ENCODE measurements around the gene TTC19. TPM values are rescaled to one million over a fixed set of nuclear protein-coding genes. Genes with fewer than 3 reads are reported as not detected.
"Not testable (repeated sequence)": the region's sequence is repeated elsewhere in the genome, so short reads cannot be mapped to it uniquely, and the experiment has no call there.

Gene TTC19
- total and polyA plus RNA-seq, 5 experiments from 2014 or later: 31.6 to 39.6 (median 37.0) TPM

- POLR2A ChIA-PET, H3K9me3 Mint-ChIP-seq, DNase-seq, H3K27ac Mint-ChIP-seq, H3K4me3 Mint-ChIP-seq, ATAC-seq, H3K27me3 Mint-ChIP-seq: not testable (repeated sequence)
- Mint-ChIP-seq H3K4me1 (peaks cover 8 to 17% (median 13%) of the 10 kb centered on the region in 4 donors), H3K36me3 (peaks cover 4 to 74% (median 21%) of the 10 kb centered on the region in 3 donors)
These were observed 20.6 kb upstream of the TTC19 start for GRCh38 chr17:15979013-15979412.

DNA sequence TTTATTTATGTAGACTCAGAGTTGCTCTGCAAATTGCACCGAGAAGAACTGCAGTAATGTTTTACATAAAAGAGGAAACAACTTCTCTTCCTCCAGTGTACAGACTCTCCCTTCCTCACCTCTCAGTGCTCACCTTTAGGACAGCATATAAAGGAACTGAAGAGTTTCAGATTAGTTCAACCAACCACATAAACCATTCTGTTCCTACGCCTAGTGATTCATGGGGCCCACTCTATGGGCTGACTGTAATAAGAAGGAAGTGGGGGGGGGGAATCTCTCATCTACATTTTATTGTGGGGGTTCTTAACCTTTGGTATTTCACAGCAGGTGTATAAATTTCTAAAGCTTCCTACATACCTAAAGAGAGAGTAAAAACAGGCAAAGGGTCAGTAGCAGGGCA, 18.4 kb upstream of the TTC19 start:
- H3K27ac Mint-ChIP-seq: peak overlapping the region; percentile 28 to 87 (median 62)
- H3K27me3 Mint-ChIP-seq: no peaks in the 10 kb centered on the region
- POLR2A ChIA-PET: no interaction called here
- H3K4me1 Mint-ChIP-seq: peaks cover 8 to 17% (median 13%) of the 10 kb centered on the region in 4 donors
- ATAC-seq: peak in 1 of 2 donors; percentile 52
- DNase-seq: no peak
- no peaks in the 10 kb centered on the region for H3K9me3 Mint-ChIP-seq
- no peak overlapping the region for H3K4me3 Mint-ChIP-seq
- peaks cover 4 to 79% (median 28%) of the 10 kb centered on the region in 3 donors for H3K36me3 Mint-ChIP-seq

DNA sequence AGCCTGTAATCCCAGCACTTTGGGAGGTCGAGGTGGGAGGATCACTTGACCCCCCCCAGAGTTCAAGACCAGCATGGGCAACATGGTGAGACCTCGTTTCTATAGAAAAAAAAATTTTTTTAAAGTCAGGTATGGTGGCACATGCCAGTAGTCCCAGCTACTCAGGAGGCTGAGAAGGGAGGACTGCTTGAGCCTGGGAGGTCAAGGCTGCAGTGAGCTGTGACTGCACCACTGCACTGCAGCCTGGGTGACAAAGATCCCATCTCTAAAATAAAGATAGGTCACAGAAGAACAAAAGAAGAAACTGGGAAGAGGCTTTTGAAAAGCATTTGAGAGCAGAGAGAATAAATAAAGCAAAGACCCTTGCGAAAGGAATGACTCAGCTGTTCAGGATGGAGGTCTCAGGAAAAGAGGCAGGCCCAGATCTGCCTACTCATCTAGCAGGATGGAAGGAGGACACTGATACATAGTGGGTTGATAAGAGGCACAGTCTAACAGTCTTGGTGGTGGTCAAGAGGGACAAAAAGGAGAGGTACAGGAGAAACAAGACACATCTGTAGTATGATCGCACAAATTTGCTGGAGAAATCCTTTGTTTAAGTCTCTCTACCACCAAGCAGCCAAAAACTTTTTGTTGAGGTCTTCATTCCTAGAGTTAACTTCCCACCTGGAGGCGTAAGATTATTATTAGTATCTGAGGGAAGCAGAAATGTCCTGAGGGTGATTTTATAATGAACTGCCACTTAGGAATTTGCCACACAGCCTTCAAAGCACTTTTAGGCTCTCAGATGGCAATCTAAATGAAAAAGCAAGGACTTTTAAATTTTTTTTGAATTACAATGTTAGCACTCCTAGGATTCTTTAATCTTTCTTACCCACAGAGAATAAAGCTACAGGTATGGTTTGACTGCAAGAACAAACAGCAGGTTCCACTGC, 17.7 kb upstream of the TTC19 start:
- Mint-ChIP-seq H3K27ac (peak overlapping the region; percentile 46 to 94 (median 75)), H3K9me3 (no peaks in the 10 kb centered on the region), H3K36me3 (peaks cover 2 to 81% (median 29%) of the 10 kb centered on the region in 3 donors), H3K4me3 (no peak overlapping the region), H3K27me3 (no peaks in the 10 kb centered on the region), H3K4me1 (peaks cover 7 to 17% (median 13%) of the 10 kb centered on the region in 4 donors)
- no peak for ATAC-seq
- no peak for DNase-seq
- POLR2A ChIA-PET: no interaction called here

GRCh38 chr17:15996322-15996721, 3.3 kb upstream of the TTC19 start:
- no peak for ATAC-seq
- Mint-ChIP-seq H3K4me3 (no peak overlapping the region), H3K27ac (peak overlapping the region in 1 of 10 donors; percentile 11), H3K27me3 (no peaks in the 10 kb centered on the region), H3K4me1 (peaks cover 11 to 30% (median 23%) of the 10 kb centered on the region in 4 donors), H3K36me3 (peaks cover 0 to 52% (median 3%) of the 10 kb centered on the region in 3 donors), H3K9me3 (no peaks in the 10 kb centered on the region)
- DNase-seq: no peak
- POLR2A ChIA-PET: interaction anchor here (0.7 to 0.8 kb wide), 2 partner anchors 22 to 28 kb away, joined by 3 to 4 read pairs; no protein-coding TSS in a partner anchor

DNA sequence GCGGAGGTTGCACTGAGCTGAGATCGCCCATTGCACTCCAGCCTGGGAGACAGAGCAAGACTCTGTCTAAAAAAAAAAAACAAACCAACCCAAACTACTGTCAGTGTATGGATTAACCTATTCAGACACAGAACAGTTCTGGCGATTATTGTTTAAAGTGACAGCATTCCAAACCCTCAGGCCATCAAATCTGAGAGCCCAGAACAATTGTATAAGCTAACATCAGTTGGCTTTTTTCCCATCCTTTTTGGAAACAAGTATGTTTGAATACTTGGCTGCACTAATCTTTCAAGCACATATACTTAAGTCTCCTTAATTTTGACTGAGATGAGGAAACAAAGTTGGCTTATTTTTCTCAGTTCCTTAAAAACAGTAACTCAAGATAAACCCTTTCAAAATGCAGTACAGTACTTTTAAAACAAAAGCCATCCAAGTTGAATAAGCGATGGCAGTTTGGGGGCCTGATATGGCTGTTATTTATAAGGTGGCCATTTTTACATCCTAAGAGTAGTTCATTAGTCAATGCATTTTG, 1.5 kb upstream of the TTC19 start:
- Mint-ChIP-seq H3K4me1 (peaks cover 19 to 44% (median 34%) of the 10 kb centered on the region in 4 donors), H3K9me3 (no peaks in the 10 kb centered on the region), H3K36me3 (peaks cover 0 to 54% (median 11%) of the 10 kb centered on the region in 3 donors), H3K4me3 (peak overlapping the region in 9 of 10 donors; percentile 78 to 98 (median 94)), H3K27ac (peak overlapping the region in 9 of 10 donors; percentile 92 to 99 (median 97)), H3K27me3 (no peaks in the 10 kb centered on the region)
- ATAC-seq (no peak), DNase-seq (no peak)
- POLR2A ChIA-PET: interaction anchor here (0.6 to 2.0 kb wide), 5 partner anchors 32 to 294 kb away, joined by 4 to 14 read pairs (median 5); partner anchors contain the start of gene ADORA2B

GRCh38 chr17:15999974-16000827, 577 bp downstream of the TTC19 start:
- peak; percentile 26 to 39 for ATAC-seq

DNA sequence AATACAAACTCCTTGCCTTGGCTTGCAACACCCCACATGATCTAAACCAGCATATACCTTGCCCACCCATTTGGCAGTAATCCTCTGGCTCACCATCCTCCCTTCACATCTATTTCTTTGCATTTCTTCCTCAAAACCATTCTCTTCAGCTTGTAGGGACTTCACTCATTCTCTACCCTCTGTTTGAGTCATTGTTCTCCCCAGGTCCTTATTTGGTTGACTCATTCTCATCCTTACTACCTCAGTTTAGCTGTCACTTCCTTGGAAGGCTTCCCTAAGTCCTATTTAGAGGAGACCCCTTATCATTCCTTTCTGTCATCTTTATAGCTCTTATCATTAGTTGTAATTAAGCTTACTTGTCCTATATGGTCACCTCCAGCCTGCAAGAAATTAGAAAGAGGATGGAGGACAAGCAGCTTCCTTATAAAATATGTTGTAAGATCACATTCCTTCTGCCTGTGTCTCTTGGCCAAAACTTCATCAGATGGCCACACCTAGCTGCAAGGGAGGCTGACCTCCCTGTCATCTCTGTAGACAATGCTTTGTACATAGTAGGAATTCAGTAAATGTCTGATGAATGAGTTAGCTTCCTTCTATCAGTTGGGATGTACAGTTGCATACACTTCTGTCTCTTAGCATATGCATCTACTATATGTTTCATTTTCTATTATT, 1.7 kb downstream of the TTC19 start:
- no peaks in the 10 kb centered on the region for H3K9me3 Mint-ChIP-seq
- H3K27ac Mint-ChIP-seq: peak overlapping the region; percentile 67 to 98 (median 95)
- DNase-seq: no peak
- H3K27me3 Mint-ChIP-seq: no peaks in the 10 kb centered on the region
- POLR2A ChIA-PET: interaction anchor here (0.7 kb wide), 1 partner anchor 49 kb away, joined by 3 read pairs; no protein-coding TSS in a partner anchor
- peak overlapping the region; percentile 78 to 98 (median 91) for H3K4me3 Mint-ChIP-seq
- H3K36me3 Mint-ChIP-seq: peaks cover 5 to 62% (median 25%) of the 10 kb centered on the region in 3 donors
- peaks cover 24 to 47% (median 36%) of the 10 kb centered on the region in 4 donors for H3K4me1 Mint-ChIP-seq
- ATAC-seq: no peak

More at GRCh38 chr17:15999974-16000827, 577 bp downstream of the TTC19 start:
- H3K4me3 Mint-ChIP-seq: peak overlapping the region; percentile 78 to 98 (median 91)
- POLR2A ChIA-PET: interaction anchor here (0.9 to 2.0 kb wide), 6 partner anchors 10 to 438 kb away, joined by 3 to 14 read pairs (median 3); partner anchors contain the start of gene ADORA2B
- H3K9me3 Mint-ChIP-seq: no peaks in the 10 kb centered on the region
- H3K4me1 Mint-ChIP-seq: peaks cover 24 to 47% (median 35%) of the 10 kb centered on the region in 4 donors
- peaks cover 5 to 61% (median 23%) of the 10 kb centered on the region in 3 donors for H3K36me3 Mint-ChIP-seq
- H3K27me3 Mint-ChIP-seq: no peaks in the 10 kb centered on the region
- peak overlapping the region; percentile 83 to 98 (median 96) for H3K27ac Mint-ChIP-seq
- DNase-seq: peak in 2 of 10 donors; percentile 1 to 44

DNA sequence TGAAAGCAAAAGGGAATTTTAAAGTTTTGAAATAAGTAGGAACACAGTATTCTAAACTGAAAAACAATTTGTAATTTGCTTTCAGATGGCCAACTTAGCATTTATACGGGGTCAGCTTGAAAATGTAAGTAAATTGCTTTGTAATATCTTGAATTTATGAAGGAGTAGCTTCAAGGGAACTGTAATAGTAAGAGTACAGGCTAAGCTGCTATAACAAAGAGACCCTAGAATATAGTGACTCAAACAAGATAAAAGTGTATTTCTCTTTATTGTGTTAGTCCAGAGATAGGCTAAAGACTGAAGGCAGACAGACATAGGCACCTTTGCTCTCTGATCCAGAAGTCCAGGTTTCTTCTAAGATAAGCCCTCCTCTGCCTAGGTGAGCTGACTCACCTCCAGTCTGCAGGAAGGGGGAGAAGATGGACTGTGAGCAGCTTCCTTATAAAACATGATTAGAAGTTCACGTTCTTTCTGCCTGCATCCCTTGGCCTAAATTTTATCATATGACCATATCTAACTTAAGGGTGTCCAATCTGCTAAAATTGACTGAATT, 3.2 kb downstream of the TTC19 start:
- ATAC-seq: no peak
- POLR2A ChIA-PET: interaction anchor here (0.6 kb wide), 1 partner anchor 199 kb away, joined by 3 read pairs; no protein-coding TSS in a partner anchor

GRCh38 chr17:16003841-16004240, 4.2 kb downstream of the TTC19 start:
- no peak overlapping the region for H3K27ac Mint-ChIP-seq
- H3K27me3 Mint-ChIP-seq: no peaks in the 10 kb centered on the region
- peaks cover 32 to 44% (median 38%) of the 10 kb centered on the region in 4 donors for H3K4me1 Mint-ChIP-seq
- H3K4me3 Mint-ChIP-seq: no peak overlapping the region
- no peaks in the 10 kb centered on the region for H3K9me3 Mint-ChIP-seq
- H3K36me3 Mint-ChIP-seq: peaks cover 14 to 75% (median 37%) of the 10 kb centered on the region in 3 donors
- POLR2A ChIA-PET: no interaction called here
- DNase-seq: no peak
- ATAC-seq: no peak

More for the DNA sequence above, 3.2 kb downstream of the TTC19 start:
- no peak overlapping the region for H3K27ac Mint-ChIP-seq
- peaks cover 24 to 44% (median 34%) of the 10 kb centered on the region in 4 donors for H3K4me1 Mint-ChIP-seq
- no peak for DNase-seq
- no peak overlapping the region for H3K4me3 Mint-ChIP-seq
- H3K36me3 Mint-ChIP-seq: peaks cover 5 to 64% (median 27%) of the 10 kb centered on the region in 3 donors
- H3K27me3 Mint-ChIP-seq: no peaks in the 10 kb centered on the region
- H3K9me3 Mint-ChIP-seq: no peaks in the 10 kb centered on the region

DNA sequence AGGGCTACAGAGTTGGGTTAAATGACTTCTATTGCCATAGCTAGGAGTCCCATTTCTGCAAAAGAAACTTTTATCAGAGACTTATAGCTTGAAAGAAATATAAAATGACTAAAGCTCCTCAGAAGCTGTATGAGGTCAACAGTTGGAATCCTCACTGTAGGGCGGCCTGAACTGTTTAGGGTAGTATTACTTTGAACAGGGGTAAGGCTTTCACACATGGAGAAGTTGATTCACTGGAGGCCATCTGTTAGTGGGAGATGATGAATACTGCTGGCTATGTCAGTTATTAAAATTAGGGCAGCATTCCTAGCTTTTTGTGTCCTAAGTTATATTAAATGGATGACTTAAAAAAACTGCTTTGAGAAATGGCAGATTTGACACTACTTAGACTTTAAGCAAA, 6.0 kb downstream of the TTC19 start:
- no peak overlapping the region for H3K27ac Mint-ChIP-seq
- peaks cover 28 to 39% (median 29%) of the 10 kb centered on the region in 4 donors for H3K4me1 Mint-ChIP-seq
- H3K4me3 Mint-ChIP-seq: no peak overlapping the region
- DNase-seq: no peak
- H3K9me3 Mint-ChIP-seq: no peaks in the 10 kb centered on the region
- no peak for ATAC-seq
- H3K27me3 Mint-ChIP-seq: no peaks in the 10 kb centered on the region
- peaks cover 15 to 90% (median 38%) of the 10 kb centered on the region in 3 donors for H3K36me3 Mint-ChIP-seq
- POLR2A ChIA-PET: interaction anchor here (0.6 kb wide), 1 partner anchor 34 kb away, joined by 3 read pairs; no protein-coding TSS in a partner anchor

GRCh38 chr17:16007439-16007838, 7.8 kb downstream of the TTC19 start:
- Mint-ChIP-seq H3K4me3 (no peak overlapping the region), H3K27me3 (no peaks in the 10 kb centered on the region), H3K36me3 (peaks cover 15 to 94% (median 35%) of the 10 kb centered on the region in 3 donors), H3K9me3 (no peaks in the 10 kb centered on the region), H3K27ac (peak overlapping the region in 3 of 10 donors; percentile 11 to 66 (median 37)), H3K4me1 (peaks cover 15 to 30% (median 20%) of the 10 kb centered on the region in 4 donors)
- no peak for DNase-seq
- POLR2A ChIA-PET: no interaction called here
- no peak for ATAC-seq
